HepG2 (cell line): ENCODE data around the gene STX1B. TPM values are rescaled to one million over a fixed set of nuclear protein-coding genes. Genes with fewer than 3 reads are reported as not detected.
A peak's percentile ranks its signal among the peaks of the same experiment; 100 is the strongest.

ENCODE experiments used
- AHR ChIP-seq: IDR thresholded peaks from 2 replicates; pipeline ENCODE4 v1.6.1; 2018; ENCODE audit warnings: missing genetic modification reagents, missing compliant biosample characterization
- CREM ChIP-seq, 2 experiments: sonication (generic) in 1 of 2; formaldehyde crosslinking in 1 of 2; IDR thresholded peaks; 2 replicates each; pipeline versions ENCODE4 v1.4.0 to v1.6.1; 2016 to 2020; ENCODE audit warnings: antibody characterized with exemption in 1 of 2, mild to moderate bottlenecking in 1 of 2, missing genetic modification reagents in 1 of 2
- PRPF4 ChIP-seq: fragments of 200-400 bp; formaldehyde crosslinking; IDR thresholded peaks from 2 replicates; pipeline ENCODE4 v1.6.1; 2016; ENCODE audit warnings: low read length, low read depth; ENCODE audit not compliant: poor library complexity, severe bottlenecking
- SIX1 ChIP-seq: sonication (generic); formaldehyde crosslinking; IDR thresholded peaks from 2 replicates; pipeline ENCODE4 v1.4.0; 2020; ENCODE audit warnings: missing genetic modification reagents, borderline replicate concordance
- TBX2 ChIP-seq: sonication (generic); formaldehyde crosslinking; IDR thresholded peaks from 2 replicates; pipeline ENCODE4 v1.5.0; 2020; ENCODE audit warnings: missing genetic modification reagents, mild to moderate bottlenecking, borderline replicate concordance
- ZFP41 ChIP-seq: sonication (generic); formaldehyde crosslinking; IDR thresholded peaks from 2 replicates; pipeline ENCODE4 v1.4.0; 2020; ENCODE audit warnings: mild to moderate bottlenecking, missing genetic modification reagents, borderline replicate concordance
- ZNF564 ChIP-seq: sonication (generic); formaldehyde crosslinking; IDR thresholded peaks from 2 replicates; pipeline ENCODE4 v1.8.1; 2023; ENCODE audit warnings: mild to moderate bottlenecking, missing genetic modification reagents
- polyA plus RNA-seq, 8 experiments: library from polyadenylated mRNA; depleted of rRNA in 3 of 8; stranded (reverse) in 7 of 8; unstranded in 1 of 8; fragments of >200 nt; fragmentation: Illumina TruSeq in 4 of 8; extraction: Trizol in 4 of 8; gene quantifications; 2 replicates each; pipeline versions ENCODE4 v1.2.1 to v1.2.3, GENCODE V29; 2011 to 2016; ENCODE audit warnings: low read depth in 4 of 8, missing spikeins in 1 of 8, mixed read lengths in 1 of 8; ENCODE audit not compliant: insufficient read depth in 1 of 8
- total RNA-seq, 5 experiments: library from RNA; depleted of rRNA; stranded (reverse); fragments of >200 nt; fragmentation: Illumina TruSeq; extraction: Trizol; gene quantifications; 2 replicates each; pipeline ENCODE4 v1.2.3, GENCODE V29; 2016; ENCODE audit warnings: low read depth in 1 of 5
- TF ChIP-seq, protein P1 (sequence below): sonication (generic); formaldehyde crosslinking; IDR thresholded peaks from 2 replicates; pipeline ENCODE4 v1.4.0; 2020; ENCODE audit warnings: mild to moderate bottlenecking, missing genetic modification reagents
- TF ChIP-seq, protein P2 (sequence below): sonication (generic); formaldehyde crosslinking; IDR thresholded peaks from 2 replicates; pipeline ENCODE4 v1.5.0; 2020; ENCODE audit warnings: missing genetic modification reagents
- TF ChIP-seq, protein P3 (sequence below): sonication (generic); formaldehyde crosslinking; IDR thresholded peaks from 2 replicates; pipeline ENCODE4 v1.4.0; 2020; ENCODE audit warnings: low read depth, missing genetic modification reagents
- TF ChIP-seq, protein P4 (sequence below): sonication (generic); formaldehyde crosslinking; IDR thresholded peaks from 2 replicates; pipeline ENCODE4 v1.4.0; 2020; ENCODE audit warnings: mild to moderate bottlenecking, missing genetic modification reagents
- TF ChIP-seq, protein P5 (sequence below): sonication (generic); formaldehyde crosslinking; IDR thresholded peaks from 2 replicates; pipeline ENCODE4 v1.5.0; 2020; ENCODE audit warnings: missing genetic modification reagents, mild to moderate bottlenecking, borderline replicate concordance

STX1B gene
- total and polyA plus RNA-seq, 2 of the 13 experiments (the other 11 are each of a cell fraction or from before 2014, with no cell fraction given): 2.1 to 3.0 TPM

DNA sequence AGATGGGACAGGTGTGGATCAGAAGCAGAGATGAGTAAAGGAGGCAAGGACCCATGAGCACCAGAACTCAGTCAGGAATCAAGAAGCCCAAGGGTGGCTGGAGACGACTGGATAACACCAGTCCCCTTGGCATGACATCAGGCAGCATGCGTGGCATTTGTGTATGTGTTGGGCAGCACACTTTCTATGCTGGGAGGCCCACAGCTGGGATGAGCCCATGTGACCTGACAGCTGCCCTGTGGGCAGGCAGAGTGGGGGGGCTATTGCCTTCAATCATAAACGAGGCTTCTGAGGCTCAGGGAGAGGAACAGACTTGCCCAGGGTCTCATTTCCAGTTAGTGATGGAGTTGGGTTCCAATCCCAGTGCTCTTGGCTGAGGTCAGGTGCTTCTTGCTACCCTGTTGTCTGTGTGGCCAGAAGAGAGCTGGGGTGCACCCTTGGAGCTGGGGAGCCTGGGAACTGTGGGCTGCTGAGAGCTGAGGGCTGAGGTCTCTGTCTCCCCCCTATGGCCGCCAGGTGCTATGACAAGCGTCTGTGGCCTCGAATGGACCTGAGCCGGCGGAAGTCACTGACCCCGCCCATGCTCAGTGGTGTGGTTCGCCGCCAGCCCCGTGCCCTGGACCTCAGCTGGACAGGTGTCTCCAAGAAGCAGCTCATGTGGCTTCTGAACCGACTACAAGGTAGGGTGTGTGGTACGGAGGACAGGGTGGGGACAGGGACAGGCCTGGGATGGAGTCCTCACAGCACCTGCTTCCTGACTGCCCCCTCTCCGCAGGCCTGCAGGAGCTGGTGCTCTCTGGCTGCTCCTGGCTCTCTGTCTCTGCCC lies 68.6 kb downstream of the STX1B start (continued):
- TF ChIP-seq, protein P1, sequence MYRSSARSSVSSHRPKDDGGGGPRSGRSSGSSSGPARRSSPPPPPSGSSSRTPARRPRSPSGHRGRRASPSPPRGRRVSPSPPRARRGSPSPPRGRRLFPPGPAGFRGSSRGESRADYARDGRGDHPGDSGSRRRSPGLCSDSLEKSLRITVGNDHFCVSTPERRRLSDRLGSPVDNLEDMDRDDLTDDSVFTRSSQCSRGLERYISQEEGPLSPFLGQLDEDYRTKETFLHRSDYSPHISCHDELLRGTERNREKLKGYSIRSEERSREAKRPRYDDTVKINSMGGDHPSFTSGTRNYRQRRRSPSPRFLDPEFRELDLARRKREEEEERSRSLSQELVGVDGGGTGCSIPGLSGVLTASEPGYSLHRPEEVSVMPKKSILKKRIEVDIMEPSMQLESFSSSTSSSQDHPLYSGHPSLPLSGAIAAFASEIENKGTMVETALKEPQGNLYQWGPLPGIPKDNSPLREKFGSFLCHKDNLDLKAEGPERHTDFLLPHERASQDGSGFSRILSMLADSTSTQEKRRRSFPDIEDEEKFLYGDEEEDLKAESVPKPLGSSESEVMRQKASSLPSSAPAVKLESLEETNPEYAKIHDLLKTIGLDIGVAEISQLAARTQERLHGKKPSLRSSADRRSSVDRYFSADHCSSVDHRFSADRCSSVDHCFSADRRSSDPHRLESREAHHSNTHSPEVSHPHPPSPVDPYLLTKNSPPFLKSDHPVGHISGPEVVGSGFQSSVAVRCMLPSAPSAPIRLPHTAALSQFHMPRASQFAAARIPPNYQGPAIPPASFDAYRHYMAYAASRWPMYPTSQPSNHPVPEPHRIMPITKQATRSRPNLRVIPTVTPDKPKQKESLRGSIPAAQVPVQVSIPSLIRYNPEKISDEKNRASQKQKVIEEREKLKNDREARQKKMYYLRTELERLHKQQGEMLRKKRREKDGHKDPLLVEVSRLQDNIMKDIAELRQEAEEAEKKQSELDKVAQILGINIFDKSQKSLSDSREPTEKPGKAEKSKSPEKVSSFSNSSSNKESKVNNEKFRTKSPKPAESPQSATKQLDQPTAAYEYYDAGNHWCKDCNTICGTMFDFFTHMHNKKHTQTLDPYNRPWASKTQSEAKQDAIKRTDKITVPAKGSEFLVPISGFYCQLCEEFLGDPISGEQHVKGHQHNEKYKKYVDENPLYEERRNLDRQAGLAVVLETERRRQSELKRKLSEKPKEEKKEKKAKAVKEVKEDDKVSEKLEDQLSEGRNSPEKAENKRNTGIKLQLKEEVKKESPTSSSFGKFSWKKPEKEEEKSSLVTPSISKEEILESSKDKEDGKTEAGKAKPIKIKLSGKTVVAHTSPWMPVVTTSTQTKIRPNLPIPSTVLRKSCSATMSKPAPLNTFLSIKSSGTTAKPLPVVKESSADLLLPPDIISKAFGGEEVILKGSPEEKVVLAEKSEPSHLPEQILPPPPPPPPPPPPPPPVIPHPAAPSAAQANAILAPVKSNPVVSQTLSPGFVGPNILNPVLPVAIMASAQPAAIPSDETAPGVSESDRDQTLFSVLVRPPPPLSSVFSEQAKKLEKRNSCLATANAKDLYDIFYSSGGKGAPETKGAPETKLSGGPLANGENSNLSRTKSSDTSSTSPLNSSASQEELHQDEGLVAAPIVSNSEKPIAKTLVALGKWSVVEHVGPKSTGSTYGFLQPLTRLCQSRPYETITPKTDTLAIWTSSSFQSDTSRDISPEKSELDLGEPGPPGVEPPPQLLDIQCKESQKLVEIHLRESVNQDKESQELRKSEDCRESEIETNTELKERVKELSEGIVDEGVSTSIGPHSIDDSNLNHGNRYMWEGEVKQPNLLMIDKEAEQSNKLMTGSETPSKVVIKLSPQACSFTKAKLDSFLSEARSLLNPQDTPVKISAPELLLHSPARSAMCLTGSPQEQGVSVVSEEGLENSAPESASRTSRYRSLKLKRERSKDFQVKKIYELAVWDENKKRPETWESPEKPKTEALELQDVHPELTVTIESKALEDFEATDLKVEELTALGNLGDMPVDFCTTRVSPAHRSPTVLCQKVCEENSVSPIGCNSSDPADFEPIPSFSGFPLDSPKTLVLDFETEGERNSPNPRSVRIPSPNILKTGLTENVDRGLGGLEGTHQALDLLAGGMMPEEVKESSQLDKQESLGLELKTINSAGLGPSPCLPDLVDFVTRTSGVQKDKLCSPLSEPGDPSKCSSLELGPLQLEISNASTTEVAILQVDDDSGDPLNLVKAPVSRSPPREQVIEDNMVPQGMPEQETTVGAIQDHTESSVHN (CRISPR knock-in tag): no peak
- TF ChIP-seq AHR (CRISPR knock-in tag) (0 out of 2 replicates have a peak, but pooled peaks have one; percentile 6), TBX2 (CRISPR knock-in tag) (peak; percentile 81), ZFP41 (no peak), SIX1 (no peak), CREM (IDR thresholded peaks at IDR 0.05) (no peak), CREM (CRISPR knock-in tag; IDR thresholded peaks at IDR 0.05) (no peak), ZNF564 (CRISPR knock-in tag) (no peak), PRPF4 (no peak)
- TF ChIP-seq, protein P2, sequence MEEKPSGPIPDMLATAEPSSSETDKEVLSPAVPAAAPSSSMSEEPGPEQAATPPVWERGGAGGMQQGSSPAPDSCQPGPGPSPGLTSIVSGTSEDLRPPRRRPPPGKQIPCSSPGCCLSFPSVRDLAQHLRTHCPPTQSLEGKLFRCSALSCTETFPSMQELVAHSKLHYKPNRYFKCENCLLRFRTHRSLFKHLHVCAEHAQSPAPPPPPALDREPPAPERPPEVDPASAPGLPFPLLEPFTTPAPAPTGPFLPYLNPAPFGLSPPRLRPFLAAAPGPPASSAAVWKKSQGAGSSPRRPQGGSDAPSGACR (CRISPR knock-in tag): peak; percentile 88
- TF ChIP-seq, protein P3, sequence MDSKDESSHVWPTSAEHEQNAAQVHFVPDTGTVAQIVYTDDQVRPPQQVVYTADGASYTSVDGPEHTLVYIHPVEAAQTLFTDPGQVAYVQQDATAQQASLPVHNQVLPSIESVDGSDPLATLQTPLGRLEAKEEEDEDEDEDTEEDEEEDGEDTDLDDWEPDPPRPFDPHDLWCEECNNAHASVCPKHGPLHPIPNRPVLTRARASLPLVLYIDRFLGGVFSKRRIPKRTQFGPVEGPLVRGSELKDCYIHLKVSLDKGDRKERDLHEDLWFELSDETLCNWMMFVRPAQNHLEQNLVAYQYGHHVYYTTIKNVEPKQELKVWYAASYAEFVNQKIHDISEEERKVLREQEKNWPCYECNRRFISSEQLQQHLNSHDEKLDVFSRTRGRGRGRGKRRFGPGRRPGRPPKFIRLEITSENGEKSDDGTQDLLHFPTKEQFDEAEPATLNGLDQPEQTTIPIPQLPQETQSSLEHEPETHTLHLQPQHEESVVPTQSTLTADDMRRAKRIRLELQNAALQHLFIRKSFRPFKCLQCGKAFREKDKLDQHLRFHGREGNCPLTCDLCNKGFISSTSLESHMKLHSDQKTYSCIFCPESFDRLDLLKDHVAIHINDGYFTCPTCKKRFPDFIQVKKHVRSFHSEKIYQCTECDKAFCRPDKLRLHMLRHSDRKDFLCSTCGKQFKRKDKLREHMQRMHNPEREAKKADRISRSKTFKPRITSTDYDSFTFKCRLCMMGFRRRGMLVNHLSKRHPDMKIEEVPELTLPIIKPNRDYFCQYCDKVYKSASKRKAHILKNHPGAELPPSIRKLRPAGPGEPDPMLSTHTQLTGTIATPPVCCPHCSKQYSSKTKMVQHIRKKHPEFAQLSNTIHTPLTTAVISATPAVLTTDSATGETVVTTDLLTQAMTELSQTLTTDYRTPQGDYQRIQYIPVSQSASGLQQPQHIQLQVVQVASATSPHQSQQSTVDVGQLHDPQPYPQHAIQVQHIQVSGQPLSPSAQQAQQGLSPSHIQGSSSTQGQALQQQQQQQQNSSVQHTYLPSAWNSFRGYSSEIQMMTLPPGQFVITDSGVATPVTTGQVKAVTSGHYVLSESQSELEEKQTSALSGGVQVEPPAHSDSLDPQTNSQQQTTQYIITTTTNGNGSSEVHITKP (CRISPR knock-in tag): no peak
- TF ChIP-seq, protein P4, sequence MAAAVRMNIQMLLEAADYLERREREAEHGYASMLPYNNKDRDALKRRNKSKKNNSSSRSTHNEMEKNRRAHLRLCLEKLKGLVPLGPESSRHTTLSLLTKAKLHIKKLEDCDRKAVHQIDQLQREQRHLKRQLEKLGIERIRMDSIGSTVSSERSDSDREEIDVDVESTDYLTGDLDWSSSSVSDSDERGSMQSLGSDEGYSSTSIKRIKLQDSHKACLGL (CRISPR knock-in tag): 0 out of 2 replicates have a peak, but pooled peaks have one; percentile 72
- TF ChIP-seq, protein P5, sequence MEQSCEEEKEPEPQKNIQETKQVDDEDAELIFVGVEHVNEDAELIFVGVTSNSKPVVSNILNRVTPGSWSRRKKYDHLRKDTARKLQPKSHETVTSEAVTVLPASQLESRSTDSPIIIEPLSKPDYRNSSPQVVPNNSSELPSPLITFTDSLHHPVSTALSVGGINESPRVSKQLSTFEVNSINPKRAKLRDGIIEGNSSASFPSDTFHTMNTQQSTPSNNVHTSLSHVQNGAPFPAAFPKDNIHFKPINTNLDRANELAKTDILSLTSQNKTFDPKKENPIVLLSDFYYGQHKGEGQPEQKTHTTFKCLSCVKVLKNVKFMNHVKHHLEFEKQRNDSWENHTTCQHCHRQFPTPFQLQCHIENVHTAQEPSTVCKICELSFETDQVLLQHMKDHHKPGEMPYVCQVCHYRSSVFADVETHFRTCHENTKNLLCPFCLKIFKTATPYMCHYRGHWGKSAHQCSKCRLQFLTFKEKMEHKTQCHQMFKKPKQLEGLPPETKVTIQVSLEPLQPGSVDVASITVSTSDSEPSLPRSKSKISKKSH: peak; percentile 94
